H9 (cell line): ENCODE data around the gene MBD2. TPM values are rescaled to one million over a fixed set of nuclear protein-coding genes. Genes with fewer than 3 reads are reported as not detected.
A peak's percentile ranks its signal among the peaks of the same experiment; 100 is the strongest.
"Not testable (repeated sequence)": the region's sequence is repeated elsewhere in the genome, so short reads cannot be mapped to it uniquely, and the experiment has no call there.

Source experiments
- DNase-seq: peaks from one replicate; pipeline ENCODE4 v3.0.0-alpha.2; 2017
- H2AFZ ChIP-seq: one replicate; pipeline ENCODE4 v1.6.1; 2013; ENCODE audit warnings: mild to moderate bottlenecking, low read length, control low read depth, moderate library complexity
- H2AK5ac ChIP-seq: 2 replicates; pipeline ENCODE4 v1.6.1; 2013; ENCODE audit warnings: low read length, control low read depth, mixed read lengths; ENCODE audit not compliant: insufficient read length
- H2BK120ac ChIP-seq: one replicate; pipeline ENCODE4 v1.6.1; 2013; ENCODE audit warnings: low read depth, mild to moderate bottlenecking, low read length, control low read depth, inconsistent platforms; ENCODE audit not compliant: poor library complexity, severe bottlenecking
- H2BK12ac ChIP-seq: 2 replicates; pipeline ENCODE4 v1.6.1; 2013; ENCODE audit warnings: low read length, control low read depth, mixed read lengths, low read depth; ENCODE audit not compliant: insufficient read length
- H2BK15ac ChIP-seq: 2 replicates; pipeline ENCODE4 v1.6.1; 2013; ENCODE audit warnings: low read depth, low read length, control low read depth
- H2BK20ac ChIP-seq: one replicate; pipeline ENCODE4 v1.6.1; 2013; ENCODE audit warnings: low read depth, mild to moderate bottlenecking, low read length, control low read depth, inconsistent platforms; ENCODE audit not compliant: poor library complexity, severe bottlenecking
- H2BK5ac ChIP-seq: 2 replicates; pipeline ENCODE4 v1.6.1; 2013; ENCODE audit warnings: low read length, control low read depth, mixed read lengths; ENCODE audit not compliant: insufficient read length
- H3K14ac ChIP-seq: 2 replicates; pipeline ENCODE4 v1.6.1; 2013; ENCODE audit warnings: low read length, control low read depth; ENCODE audit not compliant: insufficient read depth
- H3K18ac ChIP-seq: 2 replicates; pipeline ENCODE4 v1.6.1; 2013; ENCODE audit warnings: low read depth, mild to moderate bottlenecking, mixed read lengths, low read length, control low read depth; ENCODE audit not compliant: insufficient read length
- H3K23ac ChIP-seq: 2 replicates; pipeline ENCODE4 v1.6.1; 2013; ENCODE audit warnings: low read length, control low read depth, mixed read lengths, low read depth; ENCODE audit not compliant: insufficient read length
- H3K23me2 ChIP-seq: 2 replicates; pipeline ENCODE4 v1.6.1; 2013; ENCODE audit warnings: low read depth, mild to moderate bottlenecking, mixed read lengths, low read length, control low read depth; ENCODE audit not compliant: insufficient read length, poor library complexity, severe bottlenecking
- H3K27ac ChIP-seq: 2 replicates; pipeline ENCODE4 v1.5.1; 2013; ENCODE audit warnings: low read length, control low read depth, mixed read lengths, low read depth; ENCODE audit not compliant: insufficient read length
- H3K27me3 ChIP-seq: 2 replicates; pipeline ENCODE4 v1.6.1; 2013; ENCODE audit warnings: low read length, control low read depth, inconsistent platforms; ENCODE audit not compliant: insufficient read depth
- H3K4ac ChIP-seq: 2 replicates; pipeline ENCODE4 v1.6.1; 2013; ENCODE audit warnings: low read depth, mild to moderate bottlenecking, control low read depth, inconsistent platforms, low read length, moderate library complexity
- H3K4me1 ChIP-seq: 2 replicates; pipeline ENCODE4 v1.6.1; 2013; ENCODE audit warnings: low read length, control low read depth, inconsistent platforms; ENCODE audit not compliant: insufficient read depth
- H3K4me2 ChIP-seq: 2 replicates; pipeline ENCODE4 v1.6.1; 2013; ENCODE audit warnings: low read length, control low read depth, mixed read lengths; ENCODE audit not compliant: insufficient read length, insufficient read depth
- H3K56ac ChIP-seq: 2 replicates; pipeline ENCODE4 v1.6.1; 2013; ENCODE audit warnings: low read depth, mild to moderate bottlenecking, mixed read lengths, low read length, control low read depth; ENCODE audit not compliant: insufficient read length
- H3K79me1 ChIP-seq: 2 replicates; pipeline ENCODE4 v1.6.1; 2013; ENCODE audit warnings: low read depth, mild to moderate bottlenecking, moderate library complexity, low read length, control low read depth, inconsistent platforms; ENCODE audit not compliant: insufficient read depth, poor library complexity, severe bottlenecking
- H3K79me2 ChIP-seq: 2 replicates; pipeline ENCODE4 v1.6.1; 2013; ENCODE audit warnings: low read length, control low read depth, inconsistent platforms; ENCODE audit not compliant: insufficient read depth
- H3K9ac ChIP-seq: 2 replicates; pipeline ENCODE4 v1.6.1; 2013; ENCODE audit warnings: low read length, control low read depth, mixed read lengths; ENCODE audit not compliant: insufficient read length; ENCODE audit errors: extremely low read depth
- H3K9me3 ChIP-seq: one replicate; pipeline ENCODE4 v1.6.1; 2013; ENCODE audit warnings: low read depth, low read length, inconsistent platforms; ENCODE audit not compliant: control insufficient read depth
- H3T11ph ChIP-seq: one replicate; pipeline ENCODE4 v1.6.1; 2013; ENCODE audit warnings: mild to moderate bottlenecking, low read length, control low read depth, inconsistent platforms
- H4K20me1 ChIP-seq: one replicate; pipeline ENCODE4 v1.6.1; 2013; ENCODE audit not compliant: control insufficient read depth, insufficient read length, insufficient read depth
- H4K5ac ChIP-seq: 2 replicates; pipeline ENCODE4 v1.6.1; 2013; ENCODE audit warnings: low read depth, mild to moderate bottlenecking, mixed read lengths, low read length, control low read depth; ENCODE audit not compliant: insufficient read length
- H4K8ac ChIP-seq: replicated peaks from 2 replicates; pipeline ENCODE4 v1.6.1; 2013; ENCODE audit warnings: low read length, control low read depth, mixed read lengths, low read depth; ENCODE audit not compliant: insufficient read length
- H4K91ac ChIP-seq: 2 replicates; pipeline ENCODE4 v1.6.1; 2013; ENCODE audit warnings: low read depth, mild to moderate bottlenecking, moderate library complexity, mixed read lengths, low read length, control low read depth; ENCODE audit not compliant: insufficient read length
- H3K27ac Mint-ChIP-seq, 3 experiments: 2 replicates in 2 of 3; 3 replicates in 1 of 3; pipeline ENCODE4 v1.8.0; 2020 to 2021; ENCODE audit warnings: mixed read lengths in 3 of 3, mild to moderate bottlenecking in 1 of 3, moderate library complexity in 1 of 3
- H3K27me3 Mint-ChIP-seq: 2 replicates; pipeline ENCODE4 v1.8.0; 2021; ENCODE audit warnings: low read depth, mild to moderate bottlenecking, moderate library complexity, mixed read lengths
- H3K36me3 Mint-ChIP-seq, 3 experiments: 2 replicates in 2 of 3; 3 replicates in 1 of 3; pipeline ENCODE4 v1.8.0; 2020 to 2021; ENCODE audit warnings: low read depth in 3 of 3, mixed read lengths in 3 of 3; ENCODE audit not compliant: insufficient read depth in 1 of 3
- H3K4me1 Mint-ChIP-seq, 2 experiments: 2 replicates each; pipeline ENCODE4 v1.8.0; 2020; ENCODE audit warnings: mixed read lengths in 2 of 2
- H3K4me3 Mint-ChIP-seq, 2 experiments: 2 replicates in 1 of 2; 3 replicates in 1 of 2; pipeline ENCODE4 v1.8.0; 2020 to 2021; ENCODE audit warnings: mild to moderate bottlenecking in 2 of 2, mixed read lengths in 2 of 2, moderate library complexity in 1 of 2
- H3K9me3 Mint-ChIP-seq, 2 experiments: 2 replicates in 1 of 2; 3 replicates in 1 of 2; pipeline ENCODE4 v1.8.0; 2020; ENCODE audit warnings: mild to moderate bottlenecking in 2 of 2, mixed read lengths in 2 of 2, moderate library complexity in 1 of 2
- WGBS: extraction: QIAGEN DNeasy Blood & Tissue Kit; methylation state at CpG from one replicate; pipeline ENCODE4 v1.1.7; 2013; ENCODE audit warnings: missing lambda C conversion rate, low lambda C conversion rate, mixed read lengths; ENCODE audit not compliant: insufficient read length; ENCODE audit errors: extremely low coverage; 5-methylcytosine and 5-hydroxymethylcytosine counted together
- total RNA-seq: library from RNA; stranded (reverse); gene quantifications from 2 replicates; pipeline ENCODE4 v1.2.1, GENCODE V29; 2021
- TF ChIP-seq, protein P1 (sequence below): fragments of 200-600 bp; sonication (generic); conservative IDR thresholded peaks from 3 replicates; pipeline ENCODE4 v1.8.0; 2021; ENCODE audit warnings: antibody characterized with exemption, mild to moderate bottlenecking

The MBD2 gene
- total RNA-seq, 1 experiment from 2014 or later: 34.0 TPM

GRCh38 chr18:54260396-54261072, 36.1 kb upstream of the MBD2 start:
- Histone ChIP-seq H2AK5ac (no peak overlapping the region), H2BK15ac (no peak overlapping the region), H3T11ph (no peak overlapping the region), H3K4me2 (no peak overlapping the region), H4K5ac (no peak overlapping the region), H2BK5ac (no peak overlapping the region), H3K27me3 (no peaks in the 10 kb centered on the region), H3K9me3 (no peaks in the 10 kb centered on the region), H3K4me1 (no peaks in the 10 kb centered on the region), H3K9ac (no peak overlapping the region), H3K14ac (no peak overlapping the region), H3K56ac (no peak overlapping the region), H2AFZ (no peak overlapping the region), H3K4ac (no peak overlapping the region), H3K18ac (no peak overlapping the region), H3K27ac (no peak overlapping the region), H2BK120ac (no peak overlapping the region), H2BK12ac (no peak overlapping the region), H3K79me1 (no peaks in the 10 kb centered on the region), H3K23ac (no peak overlapping the region), H3K79me2 (no peaks in the 10 kb centered on the region), H2BK20ac (no peak overlapping the region), H4K91ac (no peak overlapping the region), H3K23me2 (no peaks in the 10 kb centered on the region), H4K8ac (no peak overlapping the region), H4K20me1 (no peaks in the 10 kb centered on the region)
- TF ChIP-seq, protein P1, sequence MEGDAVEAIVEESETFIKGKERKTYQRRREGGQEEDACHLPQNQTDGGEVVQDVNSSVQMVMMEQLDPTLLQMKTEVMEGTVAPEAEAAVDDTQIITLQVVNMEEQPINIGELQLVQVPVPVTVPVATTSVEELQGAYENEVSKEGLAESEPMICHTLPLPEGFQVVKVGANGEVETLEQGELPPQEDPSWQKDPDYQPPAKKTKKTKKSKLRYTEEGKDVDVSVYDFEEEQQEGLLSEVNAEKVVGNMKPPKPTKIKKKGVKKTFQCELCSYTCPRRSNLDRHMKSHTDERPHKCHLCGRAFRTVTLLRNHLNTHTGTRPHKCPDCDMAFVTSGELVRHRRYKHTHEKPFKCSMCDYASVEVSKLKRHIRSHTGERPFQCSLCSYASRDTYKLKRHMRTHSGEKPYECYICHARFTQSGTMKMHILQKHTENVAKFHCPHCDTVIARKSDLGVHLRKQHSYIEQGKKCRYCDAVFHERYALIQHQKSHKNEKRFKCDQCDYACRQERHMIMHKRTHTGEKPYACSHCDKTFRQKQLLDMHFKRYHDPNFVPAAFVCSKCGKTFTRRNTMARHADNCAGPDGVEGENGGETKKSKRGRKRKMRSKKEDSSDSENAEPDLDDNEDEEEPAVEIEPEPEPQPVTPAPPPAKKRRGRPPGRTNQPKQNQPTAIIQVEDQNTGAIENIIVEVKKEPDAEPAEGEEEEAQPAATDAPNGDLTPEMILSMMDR: no peak
- Mint-ChIP-seq H3K9me3 (no peaks in the 10 kb centered on the region), H3K4me1 (peaks cover 26 to 29% of the 10 kb centered on the region in 2 experiments), H3K4me3 (no peak overlapping the region), H3K36me3 (peaks cover 0 to 4% (median 0%) of the 10 kb centered on the region in 3 experiments; a peak in 1 of 7 replicates), H3K27me3 (no peaks in the 10 kb centered on the region), H3K27ac (peak overlapping the region in 1 of 3 experiments; percentile 48; a peak in 1 of 7 replicates)
- DNase-seq: no peak
- WGBS: 100% methylated on average over 1 of the region's 9 CpGs

DNA sequence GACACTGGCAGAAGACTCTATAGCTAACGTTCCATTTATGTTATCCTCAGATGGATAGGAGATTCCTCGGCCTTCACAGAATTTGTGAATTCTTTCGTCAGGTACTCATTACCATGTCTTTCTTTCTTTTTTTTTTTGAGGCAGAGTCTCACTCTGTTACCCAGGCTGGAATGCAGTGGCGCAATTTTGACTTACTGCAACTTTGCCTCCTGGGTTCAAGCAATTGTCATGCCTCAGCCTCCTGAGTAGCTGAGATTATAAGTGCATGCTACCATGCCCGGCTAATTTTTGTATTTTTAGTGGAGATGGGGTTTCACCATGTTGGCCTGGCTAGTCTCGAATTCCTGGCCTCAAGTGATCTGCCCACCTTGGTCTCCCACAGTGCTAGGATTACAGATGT, 33.3 kb upstream of the MBD2 start:
- not testable (repeated sequence) for H3K9me3 Mint-ChIP-seq, H3K9ac ChIP-seq, H4K8ac ChIP-seq, H2BK12ac ChIP-seq, H2BK120ac ChIP-seq, H4K20me1 ChIP-seq, H3K4ac ChIP-seq, H4K5ac ChIP-seq, H3K79me2 ChIP-seq, H3K18ac ChIP-seq, H3K79me1 ChIP-seq, H3T11ph ChIP-seq, H3K27me3 Mint-ChIP-seq, H2BK5ac ChIP-seq, H3K4me2 ChIP-seq, H2AFZ ChIP-seq, H3K4me1 ChIP-seq, H2BK20ac ChIP-seq, H2BK15ac ChIP-seq, H3K23me2 ChIP-seq, H3K27ac ChIP-seq, H4K91ac ChIP-seq, H3K56ac ChIP-seq, H2AK5ac ChIP-seq, H3K36me3 Mint-ChIP-seq, H3K9me3 ChIP-seq, H3K14ac ChIP-seq, H3K27me3 ChIP-seq, H3K23ac ChIP-seq
- peaks cover 46 to 48% of the 10 kb centered on the region in 2 experiments for H3K4me1 Mint-ChIP-seq
- no CpG with 5 or more reads among the region's 6 CpGs for WGBS
- peak; percentile 54 for DNase-seq
- H3K4me3 Mint-ChIP-seq: peak overlapping the region in 1 of 2 experiments; percentile 35; a peak in 3 of 5 replicates
- H3K27ac Mint-ChIP-seq: peak overlapping the region; percentile 10 to 91 (median 90)
